Breast epithelium (tissue), 4 donors: ENCODE results near the gene MAD1L1. TPM values are rescaled to one million over a fixed set of nuclear protein-coding genes. Genes with fewer than 3 reads are reported as not detected.

ENCODE experiments used
- DNase-seq, 2 donors: peaks; one replicate each; pipeline ENCODE4 v3.0.0-alpha.2; 2019; ENCODE audit warnings: low spot score in 2 of 2
- H3K27ac ChIP-seq, 2 donors: fragments of 200-600 bp; sonication (generic) in 1 of 2; one replicate each; pipeline ENCODE4 v1.5.1; 2016 to 2019; ENCODE audit warnings: mild to moderate bottlenecking in 1 of 2
- H3K27me3 ChIP-seq, 2 donors: fragments of 200-600 bp; sonication (generic) in 1 of 2; one replicate each; pipeline versions ENCODE4 v1.5.1 to v1.6.0; 2017 to 2019; ENCODE audit warnings: control low read depth in 1 of 2, mild to moderate bottlenecking in 1 of 2
- H3K36me3 ChIP-seq: fragments of 200-600 bp; one replicate; pipeline ENCODE4 v1.5.1; 2019
- H3K4me1 ChIP-seq, 2 donors: fragments of 200-600 bp; sonication (generic); one replicate each; pipeline ENCODE4 v1.5.1; 2016 to 2019; ENCODE audit warnings: control low read depth in 1 of 2
- H3K4me3 ChIP-seq, 3 donors: fragments of 200-600 bp; sonication (generic); 1 replicate in 2 of 3; 2 replicates in 1 of 3; pipeline ENCODE4 v1.5.1; 2016 to 2019; ENCODE audit warnings: mild to moderate bottlenecking in 3 of 3, moderate library complexity in 2 of 3
- H3K9me3 ChIP-seq, 2 donors: fragments of 200-600 bp; sonication (generic) in 1 of 2; one replicate each; pipeline ENCODE4 v1.5.1; 2016 to 2019; ENCODE audit warnings: control low read depth in 1 of 2
- CTCF ChIP-seq, 3 donors: fragments of 450-650 bp; IDR thresholded peaks; one replicate each; pipeline ENCODE4 v1.5.1; 2016 to 2017; ENCODE audit warnings: antibody characterized with exemption in 3 of 3, mild to moderate bottlenecking in 3 of 3, moderate library complexity in 3 of 3
- POLR2A ChIP-seq: fragments of 450-650 bp; IDR thresholded peaks from one replicate; pipeline ENCODE4 v1.6.1; 2016; ENCODE audit warnings: antibody characterized with exemption, mild to moderate bottlenecking, moderate library complexity
- POLR2AphosphoS5 ChIP-seq, 3 donors: sonication (generic); formaldehyde crosslinking; IDR thresholded peaks; one replicate each; pipeline ENCODE4 v1.6.1; 2017; ENCODE audit warnings: antibody characterized with exemption in 3 of 3
- intact Hi-C: fragments of 100-400 bp; cut with DNase I; formaldehyde crosslinking; loops from one replicate; pipeline ENCODE4 v1.15.1; 2023; ENCODE audit warnings: low total_unique reads
- total RNA-seq, 3 donors: library from RNA; depleted of rRNA; stranded (reverse); fragments of >200 nt; gene quantifications; one replicate each; pipeline ENCODE4 v1.1.0, GENCODE V29; 2016

MAD1L1 gene
- total RNA-seq, 3 donors from 2014 or later: 27.7 to 33.9 (median 28.8) TPM

DNA sequence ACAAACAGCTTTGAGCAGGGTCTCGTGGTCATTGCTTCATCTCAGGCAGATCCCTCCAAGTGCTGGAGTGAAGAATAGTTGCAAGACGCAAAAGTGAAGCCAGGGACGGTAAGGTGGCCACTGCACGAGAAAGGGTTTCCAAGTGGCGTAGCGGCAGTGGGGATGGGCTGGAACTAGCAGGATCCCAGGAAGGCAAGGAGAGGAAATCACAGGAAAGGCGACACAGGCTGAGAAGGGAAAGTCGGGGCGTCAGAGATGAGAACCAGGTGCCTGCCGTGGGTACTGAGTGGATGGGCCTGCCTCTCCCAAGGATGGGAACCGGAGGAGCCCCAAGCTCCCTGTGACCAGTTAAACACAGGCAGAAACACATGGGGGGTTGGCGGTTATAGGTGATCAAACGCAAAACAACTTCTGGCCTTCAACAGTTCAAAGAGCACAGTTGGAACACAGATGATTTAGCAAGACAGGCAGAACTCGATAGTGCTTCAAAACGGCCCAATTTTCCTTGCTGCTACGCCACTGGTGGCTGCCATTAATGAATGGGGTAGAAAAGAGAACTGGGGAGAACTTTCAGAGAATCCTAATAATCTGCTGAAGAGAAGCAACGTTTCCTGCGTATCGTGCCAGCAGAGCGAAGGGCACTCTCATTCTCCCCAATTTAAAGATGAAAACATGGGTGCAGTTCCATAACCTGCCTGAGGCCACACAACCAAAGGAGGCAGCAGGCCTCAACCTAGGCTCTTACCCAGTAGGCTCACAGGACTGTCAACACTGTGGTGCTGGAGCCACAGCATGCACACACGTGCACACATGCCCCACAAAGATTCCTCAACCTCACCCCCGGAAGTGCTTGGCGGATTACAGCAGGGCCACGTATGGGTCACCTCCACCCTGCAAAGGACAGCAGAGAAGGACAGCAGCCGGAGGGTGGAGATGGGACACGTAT lies 61.9 kb downstream of the MAD1L1 start:
- Histone ChIP-seq H3K36me3 (no peaks in the 10 kb centered on the region), H3K27me3 (no peaks in the 10 kb centered on the region), H3K27ac (no peak overlapping the region), H3K9me3 (no peaks in the 10 kb centered on the region), H3K4me3 (no peak overlapping the region), H3K4me1 (peaks cover 3 to 5% of the 10 kb centered on the region in 2 donors)
- intact Hi-C loops: no loop called here
- DNase-seq: no peak
- TF ChIP-seq CTCF (IDR thresholded peaks at IDR 0.05) (no peak), POLR2AphosphoS5 (IDR thresholded peaks at IDR 0.05) (no peak), POLR2A (no peak)

GRCh38 chr7:2169923-2170575 lies 62.7 kb downstream of the MAD1L1 start:
- H3K4me3 ChIP-seq: no peak overlapping the region
- H3K36me3 ChIP-seq: no peaks in the 10 kb centered on the region
- peaks cover 0 to 3% of the 10 kb centered on the region in 2 donors for H3K4me1 ChIP-seq
- TF ChIP-seq POLR2A (no peak), CTCF (IDR thresholded peaks at IDR 0.05) (no peak), POLR2AphosphoS5 (IDR thresholded peaks at IDR 0.05) (no peak)
- no peak for DNase-seq
- H3K27ac ChIP-seq: no peak overlapping the region
- intact Hi-C loops: loop anchor here (1.0 kb wide), 1 partner anchor 27 kb away; no protein-coding TSS in a partner anchor
- H3K27me3 ChIP-seq: no peaks in the 10 kb centered on the region
- no peaks in the 10 kb centered on the region for H3K9me3 ChIP-seq

GRCh38 chr7:2168615-2169311 lies 64.0 kb downstream of the MAD1L1 start:
- no peaks in the 10 kb centered on the region for H3K36me3 ChIP-seq
- no peak overlapping the region for H3K4me3 ChIP-seq
- H3K4me1 ChIP-seq: no peaks in the 10 kb centered on the region
- no peak for DNase-seq
- no peaks in the 10 kb centered on the region for H3K9me3 ChIP-seq
- H3K27ac ChIP-seq: no peak overlapping the region
- H3K27me3 ChIP-seq: no peaks in the 10 kb centered on the region
- TF ChIP-seq POLR2A (no peak), CTCF (IDR thresholded peaks at IDR 0.05) (no peak), POLR2AphosphoS5 (IDR thresholded peaks at IDR 0.05) (no peak)
- intact Hi-C loops: loop anchor here (1.0 kb wide), 1 partner anchor 25 kb away; no protein-coding TSS in a partner anchor

DNA sequence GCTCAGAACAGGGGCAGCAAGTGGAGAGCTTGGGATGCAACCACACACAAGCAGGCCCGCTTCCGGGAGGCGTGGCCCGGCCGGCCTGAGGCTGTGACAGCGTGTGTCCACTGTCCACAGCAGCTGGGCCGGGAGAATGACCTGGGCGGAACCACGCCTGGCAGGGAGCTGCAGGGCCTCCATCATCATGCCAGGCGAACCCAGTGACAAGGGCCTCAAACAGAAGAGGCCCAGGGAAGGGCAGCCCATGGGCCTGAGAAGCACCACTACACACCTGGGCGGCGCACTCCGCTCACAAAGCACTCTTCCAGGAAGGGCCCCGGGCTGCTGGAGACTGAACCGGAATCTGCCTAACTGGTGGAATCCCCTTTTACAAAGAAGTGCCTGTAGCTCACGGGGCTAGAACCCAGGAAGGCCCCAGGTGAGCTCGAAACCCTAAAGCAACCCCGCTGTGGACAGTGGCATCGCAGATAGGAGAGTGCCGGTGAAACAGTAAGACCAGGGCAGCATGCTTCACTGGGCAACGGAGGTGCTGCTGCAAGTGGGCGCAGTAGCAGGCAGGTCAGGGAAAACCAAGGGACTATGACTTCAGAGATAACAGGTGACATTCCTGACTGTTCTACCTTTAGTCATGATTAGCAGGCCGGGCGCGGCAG lies 66.0 kb downstream of the MAD1L1 start:
- no peak for TF ChIP-seq CTCF (IDR thresholded peaks at IDR 0.05)
- TF ChIP-seq POLR2A: no peak
- TF ChIP-seq POLR2AphosphoS5 (IDR thresholded peaks at IDR 0.05): no peak
- Histone ChIP-seq H3K27me3 (no peaks in the 10 kb centered on the region), H3K4me3 (no peak overlapping the region), H3K4me1 (no peaks in the 10 kb centered on the region), H3K9me3 (no peaks in the 10 kb centered on the region), H3K27ac (no peak overlapping the region), H3K36me3 (no peaks in the 10 kb centered on the region)
- no peak for DNase-seq
- intact Hi-C loops: no loop called here
